ENCODE measurements around the gene C10orf88. TPM values are rescaled to one million over a fixed set of nuclear protein-coding genes. Genes with fewer than 3 reads are reported as not detected.

The C10orf88 gene
- total and polyA plus RNA-seq, 9 of the 15 experiments (the other 6 are each of a cell fraction or from before 2014, with no cell fraction given), result 2.5 to 9.6 (median 7.5) TPM

DNA sequence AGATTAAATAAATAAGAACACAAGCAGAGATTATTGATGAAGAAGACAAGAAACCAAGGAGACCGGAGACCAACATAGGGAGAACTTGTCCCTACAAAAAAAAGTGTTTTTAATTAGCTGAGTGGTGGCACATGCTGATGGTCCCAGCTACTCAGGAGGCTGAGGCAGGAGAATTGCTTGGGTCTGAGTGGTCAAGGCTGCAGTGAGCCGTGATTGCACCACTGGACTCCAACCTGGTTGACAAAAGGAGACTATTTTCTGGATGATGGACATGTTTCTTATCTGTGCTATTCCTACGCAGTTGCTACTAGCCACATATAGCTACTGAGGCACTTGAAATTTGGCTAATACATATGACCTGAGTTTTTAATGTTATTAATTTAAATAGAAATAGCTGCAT, 44.9 kb upstream of the C10orf88 start (continued):
- TF ChIP-seq ZNF217 (CRISPR knock-in tag; IDR thresholded peaks at IDR 0.05), result no peak

DNA sequence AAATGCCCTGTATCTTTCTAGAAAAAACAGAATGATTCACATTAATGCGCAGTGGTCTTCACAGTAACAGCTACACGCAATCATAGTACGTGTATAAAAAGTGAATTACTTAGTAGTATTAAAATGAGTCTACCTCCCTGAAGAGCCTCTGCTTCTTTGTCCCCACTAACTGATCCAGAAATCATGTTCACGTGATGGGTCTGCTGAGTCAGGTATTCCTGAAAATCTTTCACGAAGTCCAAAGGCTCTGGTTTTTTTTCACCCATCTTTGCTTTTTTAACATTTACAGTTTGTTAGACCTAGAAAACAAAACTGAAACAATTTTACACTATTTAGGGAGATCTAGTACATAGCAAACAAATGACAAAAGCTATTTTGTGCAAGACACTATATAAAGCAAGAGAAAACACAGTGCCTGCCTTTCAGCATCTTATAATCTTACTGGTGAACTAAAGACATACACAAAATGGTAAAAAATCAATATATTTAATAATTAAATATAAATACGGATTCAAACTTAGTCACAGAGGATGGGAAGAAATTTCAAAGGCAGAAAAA, 44.4 kb upstream of the C10orf88 start:
- no peak overlapping the region for H3K27ac ChIP-seq (ENCODE audit: extremely low read depth, low read depth, low read length)
- H3K79me2 ChIP-seq (ENCODE audit: control insufficient read depth, insufficient read depth, low read length), result peaks cover 38% of the 10 kb centered on the region
- H2AFZ ChIP-seq (ENCODE audit: low read depth, low read length), result no peak overlapping the region
- H4K20me1 ChIP-seq (replicated peaks; ENCODE audit: control insufficient read depth, insufficient read depth, low read length), result no peaks in the 10 kb centered on the region
- no peak overlapping the region for H3K4me2 ChIP-seq (ENCODE audit: insufficient read depth, low read length)
- DNase-seq (ENCODE audit: extremely low read depth in 1 of 4, low spot score in 3 of 4), result no peak
- H3K9me3 ChIP-seq (replicated peaks; ENCODE audit: control insufficient read depth, insufficient read depth, low read depth, low read length), result no peaks in the 10 kb centered on the region
- H3K9me1 ChIP-seq (ENCODE audit: control insufficient read depth, insufficient read depth, low read length), result no peaks in the 10 kb centered on the region
- no peak for FAIRE-seq
- no peak for ATAC-seq
- no peaks in the 10 kb centered on the region for H3K27me3 ChIP-seq (ENCODE audit: control insufficient read depth in 2 of 2, insufficient read depth in 2 of 2, low read length in 2 of 2)
- H3K4me1 ChIP-seq (replicated peaks in 1 of 2; ENCODE audit: control insufficient read depth in 2 of 2, insufficient read depth in 2 of 2, low read length in 2 of 2), result peaks cover 0 to 3% of the 10 kb centered on the region in 2 experiments; a peak in 2 of 5 replicates
- BruUV-seq (replicated peaks), result no TSS peak
- H3K9ac ChIP-seq (ENCODE audit: insufficient read depth in 1 of 2, low read depth in 2 of 2, low read length in 2 of 2), result no peak overlapping the region
- ChIA-PET POLR2A (interaction anchor here (1.0 to 1.9 kb wide), 3 partner anchors 9 to 16 kb away, joined by 6 to 9 read pairs (median 7); no protein-coding TSS in a partner anchor), CTCF (ENCODE audit: low intra/inter-chr PET ratio) (no interaction called here)
- WGBS (ENCODE audit: insufficient coverage, low coverage, missing lambda C conversion rate), result 89% methylated on average over 6 of the region's 6 CpGs
- H3K36me3 ChIP-seq (ENCODE audit: control insufficient read depth, insufficient read depth, low read length), result peaks cover 52% of the 10 kb centered on the region
- no peak for TF ChIP-seq ASH1L (IDR thresholded peaks at IDR 0.05; ENCODE audit: borderline replicate concordance, low read depth, partially characterized antibody)
- no peak for TF ChIP-seq KDM1A (IDR thresholded peaks at IDR 0.05)
- TF ChIP-seq, protein P1, sequence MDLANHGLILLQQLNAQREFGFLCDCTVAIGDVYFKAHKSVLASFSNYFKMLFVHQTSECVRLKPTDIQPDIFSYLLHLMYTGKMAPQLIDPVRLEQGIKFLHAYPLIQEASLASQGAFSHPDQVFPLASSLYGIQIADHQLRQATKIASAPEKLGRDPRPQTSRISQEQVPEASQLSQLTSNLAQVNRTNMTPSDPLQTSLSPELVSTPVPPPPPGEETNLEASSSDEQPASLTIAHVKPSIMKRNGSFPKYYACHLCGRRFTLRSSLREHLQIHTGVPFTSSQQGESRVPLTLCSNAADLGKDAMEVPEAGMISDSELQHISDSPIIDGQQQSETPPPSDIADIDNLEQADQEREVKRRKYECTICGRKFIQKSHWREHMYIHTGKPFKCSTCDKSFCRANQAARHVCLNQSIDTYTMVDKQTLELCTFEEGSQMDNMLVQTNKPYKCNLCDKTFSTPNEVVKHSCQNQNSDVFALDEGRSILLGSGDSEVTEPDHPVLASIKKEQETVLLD (IDR thresholded peaks at IDR 0.05), result no peak
- TF ChIP-seq, protein P2, sequence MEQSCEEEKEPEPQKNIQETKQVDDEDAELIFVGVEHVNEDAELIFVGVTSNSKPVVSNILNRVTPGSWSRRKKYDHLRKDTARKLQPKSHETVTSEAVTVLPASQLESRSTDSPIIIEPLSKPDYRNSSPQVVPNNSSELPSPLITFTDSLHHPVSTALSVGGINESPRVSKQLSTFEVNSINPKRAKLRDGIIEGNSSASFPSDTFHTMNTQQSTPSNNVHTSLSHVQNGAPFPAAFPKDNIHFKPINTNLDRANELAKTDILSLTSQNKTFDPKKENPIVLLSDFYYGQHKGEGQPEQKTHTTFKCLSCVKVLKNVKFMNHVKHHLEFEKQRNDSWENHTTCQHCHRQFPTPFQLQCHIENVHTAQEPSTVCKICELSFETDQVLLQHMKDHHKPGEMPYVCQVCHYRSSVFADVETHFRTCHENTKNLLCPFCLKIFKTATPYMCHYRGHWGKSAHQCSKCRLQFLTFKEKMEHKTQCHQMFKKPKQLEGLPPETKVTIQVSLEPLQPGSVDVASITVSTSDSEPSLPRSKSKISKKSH (CRISPR knock-in tag; IDR thresholded peaks at IDR 0.05), result no peak
- TF ChIP-seq NFIX (CRISPR knock-in tag; IDR thresholded peaks at IDR 0.05; ENCODE audit: low read depth), result no peak
- no peak for TF ChIP-seq ZC3H8 (IDR thresholded peaks at IDR 0.05)
- TF ChIP-seq POLR2G (IDR thresholded peaks at IDR 0.05; ENCODE audit: low read depth, low read length), result no peak
- no peak for TF ChIP-seq RBM34 (IDR thresholded peaks at IDR 0.05; ENCODE audit: borderline replicate concordance, insufficient read depth, low read length)
- TF ChIP-seq C11orf30 (IDR thresholded peaks at IDR 0.05; ENCODE audit: low read depth), result 0 out of 2 replicates have a peak, but pooled peaks have one; percentile 4
- TF ChIP-seq, protein P3, sequence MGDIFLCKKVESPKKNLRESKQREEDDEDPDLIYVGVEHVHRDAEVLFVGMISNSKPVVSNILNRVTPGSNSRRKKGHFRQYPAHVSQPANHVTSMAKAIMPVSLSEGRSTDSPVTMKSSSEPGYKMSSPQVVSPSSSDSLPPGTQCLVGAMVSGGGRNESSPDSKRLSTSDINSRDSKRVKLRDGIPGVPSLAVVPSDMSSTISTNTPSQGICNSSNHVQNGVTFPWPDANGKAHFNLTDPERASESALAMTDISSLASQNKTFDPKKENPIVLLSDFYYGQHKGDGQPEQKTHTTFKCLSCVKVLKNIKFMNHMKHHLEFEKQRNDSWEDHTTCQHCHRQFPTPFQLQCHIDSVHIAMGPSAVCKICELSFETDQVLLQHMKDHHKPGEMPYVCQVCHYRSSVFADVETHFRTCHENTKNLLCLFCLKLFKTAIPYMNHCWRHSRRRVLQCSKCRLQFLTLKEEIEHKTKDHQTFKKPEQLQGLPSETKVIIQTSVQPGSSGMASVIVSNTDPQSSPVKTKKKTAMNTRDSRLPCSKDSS (IDR thresholded peaks at IDR 0.05; ENCODE audit: low read depth, partially characterized antibody), result no peak
- TF ChIP-seq CBFA2T2 (conservative IDR thresholded peaks at IDR 0.05), result no peak
- TF ChIP-seq THRAP3 (IDR thresholded peaks at IDR 0.05; ENCODE audit: borderline replicate concordance), result no peak
- no peak for TF ChIP-seq KDM2B (CRISPR knock-in tag; IDR thresholded peaks at IDR 0.05)
- TF ChIP-seq ARID1B (IDR thresholded peaks at IDR 0.05), result no peak
- no peak for TF ChIP-seq ZFP1 (CRISPR knock-in tag; IDR thresholded peaks at IDR 0.05)
- TF ChIP-seq ZNF316 (IDR thresholded peaks at IDR 0.05), result peak; percentile 18; the same call in 1 of the 2 replicates
- no peak overlapping the region for H3K4me3 ChIP-seq
- intact Hi-C loops (cut with micrococcal nuclease) (no loop called here), in situ Hi-C loops (cut with MboI) (no loop called here)
